GM21786 (cell line): ENCODE data around the gene RTTN.
"Not testable (repeated sequence)": the region's sequence is repeated elsewhere in the genome, so short reads cannot be mapped to it uniquely, and the experiment has no call there.

ENCODE experiments used
- ATAC-seq: cut with Tn5 transposase; IDR thresholded peaks from one replicate; pipeline ENCODE4 v1.9.1; 2021; ENCODE audit not compliant: unreplicated experiment

RTTN gene

GRCh38 chr18:70205421-70206397 lies at the start of gene RTTN:
RTTN (minus strand) TSS chr18:70205687; CDS start chr18:70205658, 29 bp downstream.
- peak; percentile 96 for ATAC-seq

GRCh38 chr18:70250781-70251180 lies 45.3 kb upstream of the RTTN start:
- no peak for ATAC-seq

- ATAC-seq = not testable (repeated sequence)
Measured at GRCh38 chr18:70249861-70250260, 44.4 kb upstream of the RTTN start.

- ATAC-seq = no peak
Measured at GRCh38 chr18:70249118-70249517, 43.6 kb upstream of the RTTN start.

- no peak for ATAC-seq
Measured at GRCh38 chr18:70246061-70246466, 40.6 kb upstream of the RTTN start.

GRCh38 chr18:70243131-70243929 lies 37.8 kb upstream of the RTTN start:
- ATAC-seq = no peak

- not testable (repeated sequence) for ATAC-seq
Measured at GRCh38 chr18:70236921-70237320, 31.4 kb upstream of the RTTN start.

- ATAC-seq = no peak
Measured at GRCh38 chr18:70235478-70235877, 30.0 kb upstream of the RTTN start.

GRCh38 chr18:70234667-70235459 lies 29.4 kb upstream of the RTTN start:
- ATAC-seq = no peak

- no peak for ATAC-seq
Measured at GRCh38 chr18:70233974-70234373, 28.5 kb upstream of the RTTN start.

- ATAC-seq = no peak
Measured at GRCh38 chr18:70232261-70232660, 26.8 kb upstream of the RTTN start.

GRCh38 chr18:70229639-70230038 lies 24.2 kb upstream of the RTTN start:
- no peak for ATAC-seq

GRCh38 chr18:70228536-70228935 lies 23.0 kb upstream of the RTTN start:
- no peak for ATAC-seq

- ATAC-seq = no peak
Measured at GRCh38 chr18:70227438-70227837, 22.0 kb upstream of the RTTN start.

GRCh38 chr18:70221915-70222278 lies 16.4 kb upstream of the RTTN start:
- no peak for ATAC-seq

GRCh38 chr18:70221156-70221914 lies 15.8 kb upstream of the RTTN start:
- ATAC-seq = no peak

GRCh38 chr18:70220628-70221027 lies 15.1 kb upstream of the RTTN start:
- no peak for ATAC-seq

GRCh38 chr18:70219688-70220087 lies 14.2 kb upstream of the RTTN start:
- ATAC-seq = no peak

- ATAC-seq = no peak
Measured at GRCh38 chr18:70216788-70217187, 11.3 kb upstream of the RTTN start.

- ATAC-seq = no peak
Measured at GRCh38 chr18:70207181-70207580, 1.7 kb upstream of the RTTN start.
